Measurements from ENCODE around the gene EIF6. TPM values are rescaled to one million over a fixed set of nuclear protein-coding genes. Genes with fewer than 3 reads are reported as not detected.
A peak's percentile ranks its signal among the peaks of the same experiment; 100 is the strongest.

EIF6 gene
- total RNA-seq, 4 donors from 2014 or later = 34.2 to 48.3 (median 47.4) TPM

DNA sequence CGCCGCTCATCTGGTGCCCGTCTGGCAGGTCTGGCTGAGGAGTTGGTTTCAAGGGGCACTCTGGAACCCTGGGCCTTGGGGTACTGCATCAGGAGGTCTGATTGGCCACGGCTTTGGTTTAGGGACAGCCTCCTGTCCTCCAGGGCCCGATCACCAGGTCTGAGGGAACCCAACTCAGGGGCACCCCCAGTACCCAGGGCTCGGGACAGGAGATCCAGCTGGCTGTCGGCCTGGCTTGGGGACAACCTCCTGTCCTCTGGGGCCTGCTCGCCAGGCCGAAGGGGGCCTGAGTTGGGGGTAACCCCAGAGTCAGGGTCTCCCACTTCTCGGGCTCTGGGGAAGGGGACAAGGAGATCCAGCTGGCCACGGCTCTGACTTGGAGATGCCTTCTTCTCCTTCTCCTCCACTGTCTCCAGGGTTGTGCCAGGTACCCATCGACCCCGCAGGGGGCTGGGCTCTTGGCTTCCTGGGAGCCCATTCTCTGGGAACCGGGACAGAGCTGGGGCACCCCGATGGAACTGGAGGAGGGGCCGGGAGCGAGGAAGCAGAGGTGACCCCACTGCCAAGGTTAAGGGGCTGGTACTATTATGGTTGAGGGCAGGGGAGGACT lies 2.4 kb upstream of the EIF6 start:
- in situ Hi-C loops (cut with MboI; ENCODE audit: low sequenced_read_pairs in 4 of 4) = no loop called here
- no peaks in the 10 kb centered on the region for H3K9me3 ChIP-seq
- no peak for ATAC-seq
- H3K27me3 ChIP-seq = no peaks in the 10 kb centered on the region
- TF ChIP-seq POLR2A (IDR thresholded peaks at IDR 0.05) = no peak
- TF ChIP-seq, protein P1, sequence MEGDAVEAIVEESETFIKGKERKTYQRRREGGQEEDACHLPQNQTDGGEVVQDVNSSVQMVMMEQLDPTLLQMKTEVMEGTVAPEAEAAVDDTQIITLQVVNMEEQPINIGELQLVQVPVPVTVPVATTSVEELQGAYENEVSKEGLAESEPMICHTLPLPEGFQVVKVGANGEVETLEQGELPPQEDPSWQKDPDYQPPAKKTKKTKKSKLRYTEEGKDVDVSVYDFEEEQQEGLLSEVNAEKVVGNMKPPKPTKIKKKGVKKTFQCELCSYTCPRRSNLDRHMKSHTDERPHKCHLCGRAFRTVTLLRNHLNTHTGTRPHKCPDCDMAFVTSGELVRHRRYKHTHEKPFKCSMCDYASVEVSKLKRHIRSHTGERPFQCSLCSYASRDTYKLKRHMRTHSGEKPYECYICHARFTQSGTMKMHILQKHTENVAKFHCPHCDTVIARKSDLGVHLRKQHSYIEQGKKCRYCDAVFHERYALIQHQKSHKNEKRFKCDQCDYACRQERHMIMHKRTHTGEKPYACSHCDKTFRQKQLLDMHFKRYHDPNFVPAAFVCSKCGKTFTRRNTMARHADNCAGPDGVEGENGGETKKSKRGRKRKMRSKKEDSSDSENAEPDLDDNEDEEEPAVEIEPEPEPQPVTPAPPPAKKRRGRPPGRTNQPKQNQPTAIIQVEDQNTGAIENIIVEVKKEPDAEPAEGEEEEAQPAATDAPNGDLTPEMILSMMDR (IDR thresholded peaks at IDR 0.05 in 4 of 5, conservative IDR thresholded peaks at IDR 0.05 in 1 of 5) = no peak
- intact Hi-C loops (cut with DNase I; ENCODE audit: low total_unique reads) = no loop called here
- no peak overlapping the region for H3K4me3 ChIP-seq
- H3K27ac ChIP-seq = no peak overlapping the region
- H3K4me1 ChIP-seq = peaks cover 7 to 11% of the 10 kb centered on the region in 2 donors
- H3K36me3 ChIP-seq = no peaks in the 10 kb centered on the region
- DNase-seq = no peak

DNA sequence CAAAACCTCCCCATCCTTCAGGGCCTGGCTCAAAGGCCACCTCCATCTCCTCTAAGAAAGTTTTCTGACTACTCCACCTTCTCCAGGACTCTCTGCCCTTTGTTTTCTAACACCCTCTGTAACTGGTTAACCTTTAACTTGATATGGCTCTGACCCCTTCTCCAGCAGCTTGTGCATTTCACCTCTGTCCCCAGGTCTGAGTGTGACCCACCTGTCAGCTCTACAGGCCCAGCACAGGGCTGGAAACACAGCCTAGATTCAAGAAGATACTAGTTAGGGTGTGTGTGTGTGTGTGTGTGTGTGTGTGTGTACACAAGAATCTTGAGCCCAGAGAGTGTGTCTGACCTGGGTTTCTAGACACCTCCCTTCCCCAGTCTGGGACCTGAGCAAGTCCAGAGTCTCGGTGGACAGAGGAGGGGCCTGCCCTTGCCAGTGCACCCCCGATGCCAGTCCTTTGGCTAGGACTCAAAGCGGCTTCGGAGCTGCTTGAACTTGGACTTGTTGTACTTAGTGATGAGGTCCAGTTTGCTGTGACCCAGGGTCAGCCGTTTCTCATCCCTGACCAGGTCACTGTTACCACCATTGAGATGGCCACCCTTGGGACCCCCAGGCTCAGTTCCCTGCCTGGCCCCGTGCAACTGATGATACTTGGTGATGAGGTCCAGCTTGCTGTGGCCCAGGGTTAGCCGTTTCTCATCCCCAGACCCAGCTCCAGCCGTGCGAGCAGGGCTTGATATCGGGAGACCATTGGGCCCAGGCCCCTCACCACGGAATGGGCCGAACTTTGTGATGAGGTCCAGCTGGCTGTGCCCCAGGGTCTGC lies 1.7 kb upstream of the EIF6 start:
- no peaks in the 10 kb centered on the region for H3K9me3 ChIP-seq
- no peak overlapping the region for H3K4me3 ChIP-seq
- DNase-seq (no peak), ATAC-seq (no peak)
- H3K27ac ChIP-seq = no peak overlapping the region
- in situ Hi-C loops (cut with MboI; ENCODE audit: low sequenced_read_pairs in 4 of 4) = no loop called here
- peaks cover 7 to 11% of the 10 kb centered on the region in 2 donors for H3K4me1 ChIP-seq
- intact Hi-C loops (cut with DNase I; ENCODE audit: low total_unique reads) = no loop called here
- TF ChIP-seq, protein P1 (IDR thresholded peaks at IDR 0.05 in 4 of 5, conservative IDR thresholded peaks at IDR 0.05 in 1 of 5) = no peak
- no peak for TF ChIP-seq POLR2A (IDR thresholded peaks at IDR 0.05)
- H3K36me3 ChIP-seq = no peaks in the 10 kb centered on the region
- no peaks in the 10 kb centered on the region for H3K27me3 ChIP-seq

DNA sequence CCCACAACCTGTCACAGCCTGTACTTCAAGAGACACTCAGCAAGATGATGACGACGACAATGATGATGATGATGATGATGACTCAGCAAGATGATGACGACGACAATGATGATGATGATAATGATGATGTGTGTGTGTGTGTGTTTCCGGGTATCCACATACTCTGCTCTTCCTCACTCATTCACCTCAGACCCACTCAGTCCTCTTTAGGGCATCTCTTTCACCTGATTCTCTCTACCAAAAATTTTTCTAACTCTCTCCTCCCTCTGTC lies 1.2 kb upstream of the EIF6 start:
- no peak overlapping the region for H3K4me3 ChIP-seq
- intact Hi-C loops (cut with DNase I; ENCODE audit: low total_unique reads) = no loop called here
- no peaks in the 10 kb centered on the region for H3K27me3 ChIP-seq
- TF ChIP-seq, protein P1 (IDR thresholded peaks at IDR 0.05 in 4 of 5, conservative IDR thresholded peaks at IDR 0.05 in 1 of 5) = no peak
- no peak for TF ChIP-seq POLR2A (IDR thresholded peaks at IDR 0.05)
- no peak overlapping the region for H3K27ac ChIP-seq
- H3K4me1 ChIP-seq = peaks cover 7 to 11% of the 10 kb centered on the region in 2 donors
- H3K36me3 ChIP-seq = peaks cover 0 to under 1% of the 10 kb centered on the region in 2 donors
- in situ Hi-C loops (cut with MboI; ENCODE audit: low sequenced_read_pairs in 4 of 4) = no loop called here
- DNase-seq (no peak), ATAC-seq (no peak)
- no peaks in the 10 kb centered on the region for H3K9me3 ChIP-seq

GRCh38 chr20:35284992-35285805 lies 627 bp upstream of the EIF6 start:
- in situ Hi-C loops (cut with MboI; ENCODE audit: low sequenced_read_pairs in 4 of 4) = no loop called here
- intact Hi-C loops (cut with DNase I; ENCODE audit: low total_unique reads) = loop anchor here (5.0 kb wide), 1 partner anchor 127 kb away; the partner anchor contains the start of gene UQCC1
- Histone ChIP-seq H3K27ac (peak overlapping the region; percentile 82 to 90 (median 86)), H3K4me1 (peaks cover 7 to 11% of the 10 kb centered on the region in 2 donors), H3K36me3 (peaks cover 0 to 6% of the 10 kb centered on the region in 2 donors), H3K4me3 (peak overlapping the region; percentile 85 to 96 (median 91)), H3K9me3 (no peaks in the 10 kb centered on the region), H3K27me3 (no peaks in the 10 kb centered on the region)
- no peak for TF ChIP-seq POLR2A (IDR thresholded peaks at IDR 0.05)
- TF ChIP-seq, protein P1 (IDR thresholded peaks at IDR 0.05 in 4 of 5, conservative IDR thresholded peaks at IDR 0.05 in 1 of 5) = no peak
- DNase-seq (no peak), ATAC-seq (peak in 1 of 2 donors; percentile 42)
